Measurements from ENCODE around the gene PIP4K2B. TPM values are rescaled to one million over a fixed set of nuclear protein-coding genes. Genes with fewer than 3 reads are reported as not detected.

Gene PIP4K2B
- total and polyA plus RNA-seq, 2 of the 8 experiments (the other 6 are each of a cell fraction or from before 2014, with no cell fraction given), result 21.5 to 57.8 TPM

DNA sequence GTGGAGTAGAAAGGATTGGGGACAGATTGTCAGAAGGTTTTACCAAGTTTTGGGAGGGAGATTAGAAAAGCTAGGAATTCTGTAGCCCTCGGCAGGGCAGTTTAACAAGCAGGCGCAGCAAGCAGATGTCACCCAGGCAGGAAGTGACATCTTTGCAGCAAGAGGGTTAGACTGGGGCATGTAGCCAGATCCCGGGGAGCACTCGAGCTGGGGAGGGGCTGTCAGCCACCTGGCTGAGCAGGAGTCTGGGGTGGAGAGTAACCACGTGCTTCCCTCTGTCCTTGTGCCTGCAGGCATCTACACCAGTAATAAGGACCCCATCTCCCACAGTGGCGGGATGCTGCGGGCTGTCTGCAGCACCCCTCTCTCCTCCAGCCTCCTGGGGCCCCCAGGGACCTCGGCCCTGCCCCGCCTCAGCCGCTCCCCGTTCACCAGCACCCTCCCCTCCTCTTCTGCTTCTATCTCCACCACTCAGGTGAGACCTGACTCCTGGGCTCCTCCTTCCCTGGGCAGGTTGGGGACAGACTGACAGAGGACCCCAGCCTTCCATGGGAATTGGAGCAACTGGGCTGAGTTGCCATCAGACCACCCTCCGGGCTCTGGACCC lies 82.1 kb downstream of the PIP4K2B start (continued):
- TF ChIP-seq, protein P1, sequence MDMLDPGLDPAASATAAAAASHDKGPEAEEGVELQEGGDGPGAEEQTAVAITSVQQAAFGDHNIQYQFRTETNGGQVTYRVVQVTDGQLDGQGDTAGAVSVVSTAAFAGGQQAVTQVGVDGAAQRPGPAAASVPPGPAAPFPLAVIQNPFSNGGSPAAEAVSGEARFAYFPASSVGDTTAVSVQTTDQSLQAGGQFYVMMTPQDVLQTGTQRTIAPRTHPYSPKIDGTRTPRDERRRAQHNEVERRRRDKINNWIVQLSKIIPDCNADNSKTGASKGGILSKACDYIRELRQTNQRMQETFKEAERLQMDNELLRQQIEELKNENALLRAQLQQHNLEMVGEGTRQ (IDR thresholded peaks at IDR 0.05; ENCODE audit: low read length), result no peak
- TF ChIP-seq SIRT6 (IDR thresholded peaks at IDR 0.05; ENCODE audit: low read length), result no peak

All from H1 (cell line).